ENCODE data around the gene PLEK2. TPM values are rescaled to one million over a fixed set of nuclear protein-coding genes. Genes with fewer than 3 reads are reported as not detected.
A peak's percentile ranks its signal among the peaks of the same experiment; 100 is the strongest.

Gene PLEK2
- polyA plus RNA-seq, 1 donor from 2014 or later: not detected

DNA sequence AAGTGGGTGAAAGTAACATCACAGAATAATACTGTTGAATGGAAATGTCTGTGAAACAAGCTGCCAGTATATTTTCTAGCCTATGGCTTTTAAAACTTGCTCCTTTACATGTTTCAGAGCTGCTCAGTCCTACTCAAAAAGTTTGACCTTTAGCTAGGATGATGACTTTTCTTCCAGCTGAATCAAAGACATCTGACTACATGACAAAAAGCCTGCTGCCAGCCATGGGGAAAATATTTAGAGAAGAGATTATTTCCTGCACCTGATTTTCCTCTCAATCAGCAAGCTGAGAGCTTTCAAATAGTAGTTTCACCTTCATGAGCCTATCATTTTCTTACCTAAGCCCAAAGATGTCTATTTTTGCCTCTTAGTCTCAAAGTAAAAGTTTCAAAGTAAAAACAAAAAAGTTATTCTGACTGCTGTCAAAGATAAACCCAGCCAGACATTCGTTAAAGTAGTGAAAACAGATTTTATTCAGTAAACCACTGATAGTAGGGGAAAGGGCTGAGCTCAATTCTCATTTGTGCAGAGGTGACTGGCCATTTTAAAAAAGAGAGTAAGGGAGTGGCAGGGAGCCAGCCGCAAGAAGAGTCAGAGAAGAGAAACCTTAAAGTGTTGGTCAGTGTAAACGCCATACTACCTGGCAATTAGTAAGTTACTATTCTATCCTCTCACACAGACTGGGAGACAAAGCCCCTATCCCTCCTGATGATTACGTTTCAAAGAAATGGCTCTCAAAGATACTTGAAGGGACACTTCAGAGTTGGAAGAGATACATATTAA is 54.6 kb downstream of the PLEK2 start:
- Histone ChIP-seq H3K36me3 (ENCODE audit: insufficient read depth, low read length) (no peaks in the 10 kb centered on the region), H2AFZ (ENCODE audit: low read depth, low read length) (no peak overlapping the region), H3K79me2 (replicated peaks; ENCODE audit: insufficient read depth, low read length) (peaks cover 78% of the 10 kb centered on the region), H3K27ac (ENCODE audit: low read length) (no peak overlapping the region), H3F3A (ENCODE audit: insufficient read depth, low read length, poor library complexity, severe bottlenecking) (no peaks in the 10 kb centered on the region), H3K9me2 (ENCODE audit: insufficient read depth, low read length) (no peaks in the 10 kb centered on the region), H3K27me3 (ENCODE audit: insufficient read depth, low read depth, low read length) (no peaks in the 10 kb centered on the region), H3K4me3 (ENCODE audit: low read length) (peak overlapping the region; percentile 81), H3K9ac (ENCODE audit: low read length) (no peak overlapping the region), H3K9me3 (ENCODE audit: low read length) (no peaks in the 10 kb centered on the region), H4K20me1 (ENCODE audit: insufficient read depth) (no peaks in the 10 kb centered on the region), H3K4me2 (ENCODE audit: low read length) (no peak overlapping the region)
- TF ChIP-seq EP300 (conservative IDR thresholded peaks at IDR 0.05; ENCODE audit: poor library complexity, severe bottlenecking) (no peak), EZH2 (IDR thresholded peaks at IDR 0.05; ENCODE audit: borderline replicate concordance, insufficient read depth, low read length, poor library complexity, severe bottlenecking) (no peak), TAF1 (IDR thresholded peaks at IDR 0.05; ENCODE audit: low read depth) (no peak), SMC3 (conservative IDR thresholded peaks at IDR 0.05; ENCODE audit: poor library complexity) (no peak), MXI1 (conservative IDR thresholded peaks at IDR 0.05; ENCODE audit: poor library complexity, severe bottlenecking) (no peak), POLR2AphosphoS5 (IDR thresholded peaks at IDR 0.05) (no peak), RAD21 (conservative IDR thresholded peaks at IDR 0.05) (no peak)
- TF ChIP-seq, protein P1, sequence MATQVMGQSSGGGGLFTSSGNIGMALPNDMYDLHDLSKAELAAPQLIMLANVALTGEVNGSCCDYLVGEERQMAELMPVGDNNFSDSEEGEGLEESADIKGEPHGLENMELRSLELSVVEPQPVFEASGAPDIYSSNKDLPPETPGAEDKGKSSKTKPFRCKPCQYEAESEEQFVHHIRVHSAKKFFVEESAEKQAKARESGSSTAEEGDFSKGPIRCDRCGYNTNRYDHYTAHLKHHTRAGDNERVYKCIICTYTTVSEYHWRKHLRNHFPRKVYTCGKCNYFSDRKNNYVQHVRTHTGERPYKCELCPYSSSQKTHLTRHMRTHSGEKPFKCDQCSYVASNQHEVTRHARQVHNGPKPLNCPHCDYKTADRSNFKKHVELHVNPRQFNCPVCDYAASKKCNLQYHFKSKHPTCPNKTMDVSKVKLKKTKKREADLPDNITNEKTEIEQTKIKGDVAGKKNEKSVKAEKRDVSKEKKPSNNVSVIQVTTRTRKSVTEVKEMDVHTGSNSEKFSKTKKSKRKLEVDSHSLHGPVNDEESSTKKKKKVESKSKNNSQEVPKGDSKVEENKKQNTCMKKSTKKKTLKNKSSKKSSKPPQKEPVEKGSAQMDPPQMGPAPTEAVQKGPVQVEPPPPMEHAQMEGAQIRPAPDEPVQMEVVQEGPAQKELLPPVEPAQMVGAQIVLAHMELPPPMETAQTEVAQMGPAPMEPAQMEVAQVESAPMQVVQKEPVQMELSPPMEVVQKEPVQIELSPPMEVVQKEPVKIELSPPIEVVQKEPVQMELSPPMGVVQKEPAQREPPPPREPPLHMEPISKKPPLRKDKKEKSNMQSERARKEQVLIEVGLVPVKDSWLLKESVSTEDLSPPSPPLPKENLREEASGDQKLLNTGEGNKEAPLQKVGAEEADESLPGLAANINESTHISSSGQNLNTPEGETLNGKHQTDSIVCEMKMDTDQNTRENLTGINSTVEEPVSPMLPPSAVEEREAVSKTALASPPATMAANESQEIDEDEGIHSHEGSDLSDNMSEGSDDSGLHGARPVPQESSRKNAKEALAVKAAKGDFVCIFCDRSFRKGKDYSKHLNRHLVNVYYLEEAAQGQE (IDR thresholded peaks at IDR 0.05; ENCODE audit: borderline replicate concordance): no peak
- TF ChIP-seq, protein P2, sequence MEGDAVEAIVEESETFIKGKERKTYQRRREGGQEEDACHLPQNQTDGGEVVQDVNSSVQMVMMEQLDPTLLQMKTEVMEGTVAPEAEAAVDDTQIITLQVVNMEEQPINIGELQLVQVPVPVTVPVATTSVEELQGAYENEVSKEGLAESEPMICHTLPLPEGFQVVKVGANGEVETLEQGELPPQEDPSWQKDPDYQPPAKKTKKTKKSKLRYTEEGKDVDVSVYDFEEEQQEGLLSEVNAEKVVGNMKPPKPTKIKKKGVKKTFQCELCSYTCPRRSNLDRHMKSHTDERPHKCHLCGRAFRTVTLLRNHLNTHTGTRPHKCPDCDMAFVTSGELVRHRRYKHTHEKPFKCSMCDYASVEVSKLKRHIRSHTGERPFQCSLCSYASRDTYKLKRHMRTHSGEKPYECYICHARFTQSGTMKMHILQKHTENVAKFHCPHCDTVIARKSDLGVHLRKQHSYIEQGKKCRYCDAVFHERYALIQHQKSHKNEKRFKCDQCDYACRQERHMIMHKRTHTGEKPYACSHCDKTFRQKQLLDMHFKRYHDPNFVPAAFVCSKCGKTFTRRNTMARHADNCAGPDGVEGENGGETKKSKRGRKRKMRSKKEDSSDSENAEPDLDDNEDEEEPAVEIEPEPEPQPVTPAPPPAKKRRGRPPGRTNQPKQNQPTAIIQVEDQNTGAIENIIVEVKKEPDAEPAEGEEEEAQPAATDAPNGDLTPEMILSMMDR (IDR thresholded peaks at IDR 0.05; ENCODE audit: poor library complexity, severe bottlenecking): no peak

DNA sequence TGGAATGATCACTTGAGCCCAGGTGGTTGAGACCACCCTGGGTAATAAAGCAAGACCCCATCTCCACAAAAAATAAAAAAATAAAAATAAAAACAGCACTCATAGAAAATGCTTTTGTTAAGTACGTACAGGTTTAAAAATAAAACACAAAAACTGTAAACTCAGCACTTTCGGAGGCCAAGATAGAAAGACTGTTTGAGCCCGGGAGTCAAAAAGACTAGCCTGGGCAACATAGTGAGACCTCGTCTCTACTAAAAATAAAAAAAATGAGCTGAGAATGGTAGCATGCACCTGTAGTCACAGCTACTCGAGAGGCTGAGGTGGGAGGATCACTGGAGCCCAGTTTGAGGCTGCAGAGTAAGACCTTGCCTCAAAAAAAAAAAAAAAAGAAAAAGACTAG is 59.9 kb downstream of the PLEK2 start:
- Histone ChIP-seq H3K27me3 (ENCODE audit: insufficient read depth, low read depth, low read length) (no peaks in the 10 kb centered on the region), H2AFZ (ENCODE audit: low read depth, low read length) (no peak overlapping the region), H3K36me3 (ENCODE audit: insufficient read depth, low read length) (peaks cover 14% of the 10 kb centered on the region), H3K9me3 (ENCODE audit: low read length) (no peaks in the 10 kb centered on the region), H3K79me2 (replicated peaks; ENCODE audit: insufficient read depth, low read length) (peaks cover 33% of the 10 kb centered on the region), H3K4me2 (ENCODE audit: low read length) (no peak overlapping the region), H3K9ac (ENCODE audit: low read length) (no peak overlapping the region), H3K27ac (ENCODE audit: low read length) (no peak overlapping the region), H3K9me2 (ENCODE audit: insufficient read depth, low read length) (no peaks in the 10 kb centered on the region), H3K4me3 (ENCODE audit: low read length) (no peak overlapping the region), H4K20me1 (ENCODE audit: insufficient read depth) (no peaks in the 10 kb centered on the region), H3F3A (ENCODE audit: insufficient read depth, low read length, poor library complexity, severe bottlenecking) (no peaks in the 10 kb centered on the region)
- TF ChIP-seq TAF1 (IDR thresholded peaks at IDR 0.05; ENCODE audit: low read depth): no peak
- TF ChIP-seq, protein P2 (IDR thresholded peaks at IDR 0.05; ENCODE audit: poor library complexity, severe bottlenecking): no peak
- no peak for TF ChIP-seq MXI1 (conservative IDR thresholded peaks at IDR 0.05; ENCODE audit: poor library complexity, severe bottlenecking)
- TF ChIP-seq EZH2 (IDR thresholded peaks at IDR 0.05; ENCODE audit: borderline replicate concordance, insufficient read depth, low read length, poor library complexity, severe bottlenecking): no peak
- TF ChIP-seq, protein P1 (IDR thresholded peaks at IDR 0.05; ENCODE audit: borderline replicate concordance): no peak
- no peak for TF ChIP-seq SMC3 (conservative IDR thresholded peaks at IDR 0.05; ENCODE audit: poor library complexity)
- no peak for TF ChIP-seq EP300 (conservative IDR thresholded peaks at IDR 0.05; ENCODE audit: poor library complexity, severe bottlenecking)
- no peak for TF ChIP-seq RAD21 (conservative IDR thresholded peaks at IDR 0.05)
- TF ChIP-seq POLR2AphosphoS5 (IDR thresholded peaks at IDR 0.05): no peak
